Dendritic cell treated with granulocyte-macrophage colony-stimulating factor and Interleukin-4, amounts not matched to agents 40 ng/mL and 50 ng/mL, for 4 days (primary cell): Measurements from ENCODE around the gene ROBO1.
"Not testable (repeated sequence)": the region's sequence is repeated elsewhere in the genome, so short reads cannot be mapped to it uniquely, and the experiment has no call there.

ENCODE experiments used
- H3K27ac Mint-ChIP-seq: one replicate; pipeline ENCODE4 v1.8.0; 2022; ENCODE audit warnings: mild to moderate bottlenecking, mixed read lengths
- H3K27me3 Mint-ChIP-seq: one replicate; pipeline ENCODE4 v1.8.0; 2022; ENCODE audit warnings: mild to moderate bottlenecking, mixed read lengths
- H3K36me3 Mint-ChIP-seq: one replicate; pipeline ENCODE4 v1.8.0; 2022; ENCODE audit warnings: low read depth, mixed read lengths
- H3K4me1 Mint-ChIP-seq: one replicate; pipeline ENCODE4 v1.8.0; 2022; ENCODE audit warnings: low read depth, mixed read lengths
- H3K4me3 Mint-ChIP-seq: one replicate; pipeline ENCODE4 v1.8.0; 2022; ENCODE audit warnings: mild to moderate bottlenecking, moderate library complexity, mixed read lengths
- H3K9me3 Mint-ChIP-seq: one replicate; pipeline ENCODE4 v1.8.0; 2022; ENCODE audit warnings: mixed read lengths
- intact Hi-C: fragments of 100-400 bp; cut with micrococcal nuclease; formaldehyde crosslinking; loops from one replicate; pipeline ENCODE4 v1.15.0; 2022

Gene ROBO1

GRCh38 chr3:78792212-78792611 is 975.6 kb downstream of the ROBO1 start:
- no peaks in the 10 kb centered on the region for H3K4me1 Mint-ChIP-seq
- H3K27me3 Mint-ChIP-seq: no peaks in the 10 kb centered on the region
- H3K4me3 Mint-ChIP-seq: no peak overlapping the region
- intact Hi-C loops: no loop called here
- H3K27ac Mint-ChIP-seq: no peak overlapping the region
- no peaks in the 10 kb centered on the region for H3K9me3 Mint-ChIP-seq
- no peaks in the 10 kb centered on the region for H3K36me3 Mint-ChIP-seq

DNA sequence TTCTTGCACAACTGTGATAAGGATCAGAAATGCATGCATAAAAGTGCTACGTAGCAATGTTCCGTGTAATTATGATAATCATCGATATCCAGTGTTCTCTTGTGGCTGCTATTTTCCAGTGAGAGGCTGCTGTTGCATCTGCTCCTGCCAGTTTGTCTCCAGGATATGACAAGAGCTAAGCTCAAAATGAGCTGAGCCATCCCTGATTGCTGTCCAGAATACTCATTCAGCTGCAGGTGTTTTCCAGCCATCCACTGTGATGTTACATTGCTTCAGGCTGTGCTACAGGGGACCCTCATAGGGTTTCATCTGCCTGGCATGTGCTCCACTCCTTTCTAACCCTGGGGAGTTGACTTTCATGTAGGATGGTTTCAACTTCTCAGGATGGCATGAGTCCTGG is 976.0 kb downstream of the ROBO1 start:
- no peak overlapping the region for H3K27ac Mint-ChIP-seq
- no peaks in the 10 kb centered on the region for H3K36me3 Mint-ChIP-seq
- no peaks in the 10 kb centered on the region for H3K27me3 Mint-ChIP-seq
- H3K9me3 Mint-ChIP-seq: no peaks in the 10 kb centered on the region
- H3K4me1 Mint-ChIP-seq: no peaks in the 10 kb centered on the region
- no peak overlapping the region for H3K4me3 Mint-ChIP-seq
- intact Hi-C loops: no loop called here

DNA sequence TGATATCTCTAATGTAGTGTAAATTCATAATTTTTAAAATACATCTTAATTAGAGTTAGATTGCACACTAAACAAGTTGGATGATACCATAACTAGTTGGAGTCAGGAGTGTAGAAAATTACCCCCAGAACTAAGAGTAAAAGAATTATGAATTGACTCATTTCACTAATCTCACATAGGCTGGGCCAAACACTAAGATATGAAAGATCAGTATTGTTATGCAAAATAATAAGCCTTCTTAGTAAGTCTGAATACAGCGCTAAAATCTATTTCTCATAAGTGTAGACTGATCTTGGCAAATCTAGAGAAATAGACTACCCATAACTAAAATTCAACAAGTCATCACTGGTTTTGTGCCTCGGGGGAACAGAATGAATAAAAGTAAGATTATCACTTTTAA is 979.0 kb downstream of the ROBO1 start:
- Mint-ChIP-seq H3K36me3 (no peaks in the 10 kb centered on the region), H3K9me3 (no peaks in the 10 kb centered on the region), H3K27me3 (no peaks in the 10 kb centered on the region), H3K27ac (no peak overlapping the region), H3K4me3 (no peak overlapping the region), H3K4me1 (no peaks in the 10 kb centered on the region)
- intact Hi-C loops: no loop called here

GRCh38 chr3:78785004-78785403 is 982.8 kb downstream of the ROBO1 start:
- H3K36me3 Mint-ChIP-seq: no peaks in the 10 kb centered on the region
- H3K4me1 Mint-ChIP-seq: no peaks in the 10 kb centered on the region
- H3K9me3 Mint-ChIP-seq: peaks cover 12% of the 10 kb centered on the region
- H3K4me3 Mint-ChIP-seq: no peak overlapping the region
- H3K27me3 Mint-ChIP-seq: no peaks in the 10 kb centered on the region
- intact Hi-C loops: no loop called here
- H3K27ac Mint-ChIP-seq: no peak overlapping the region

DNA sequence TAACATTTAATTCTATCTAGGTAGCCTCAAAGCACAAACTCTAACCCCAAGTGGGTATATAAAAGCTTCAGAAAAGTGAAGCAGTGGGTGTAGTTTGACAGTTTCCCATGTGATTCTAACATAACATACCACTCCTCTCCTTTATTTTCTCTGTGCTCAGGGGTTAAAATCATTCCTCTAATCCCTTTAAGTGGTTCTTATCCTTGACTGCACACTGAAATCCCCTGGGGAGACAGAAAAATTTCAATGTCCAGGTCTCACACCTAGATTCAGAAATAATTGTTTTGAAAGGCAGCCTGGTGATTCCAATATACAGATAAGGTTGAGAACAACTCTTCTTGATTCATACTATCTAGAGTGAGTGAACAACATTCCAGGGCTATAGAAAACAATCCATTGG is 986.4 kb downstream of the ROBO1 start:
- Mint-ChIP-seq H3K36me3 (no peaks in the 10 kb centered on the region), H3K4me1 (no peaks in the 10 kb centered on the region), H3K4me3 (no peak overlapping the region), H3K9me3 (peaks cover 25% of the 10 kb centered on the region), H3K27ac (no peak overlapping the region), H3K27me3 (no peaks in the 10 kb centered on the region)
- intact Hi-C loops: no loop called here

DNA sequence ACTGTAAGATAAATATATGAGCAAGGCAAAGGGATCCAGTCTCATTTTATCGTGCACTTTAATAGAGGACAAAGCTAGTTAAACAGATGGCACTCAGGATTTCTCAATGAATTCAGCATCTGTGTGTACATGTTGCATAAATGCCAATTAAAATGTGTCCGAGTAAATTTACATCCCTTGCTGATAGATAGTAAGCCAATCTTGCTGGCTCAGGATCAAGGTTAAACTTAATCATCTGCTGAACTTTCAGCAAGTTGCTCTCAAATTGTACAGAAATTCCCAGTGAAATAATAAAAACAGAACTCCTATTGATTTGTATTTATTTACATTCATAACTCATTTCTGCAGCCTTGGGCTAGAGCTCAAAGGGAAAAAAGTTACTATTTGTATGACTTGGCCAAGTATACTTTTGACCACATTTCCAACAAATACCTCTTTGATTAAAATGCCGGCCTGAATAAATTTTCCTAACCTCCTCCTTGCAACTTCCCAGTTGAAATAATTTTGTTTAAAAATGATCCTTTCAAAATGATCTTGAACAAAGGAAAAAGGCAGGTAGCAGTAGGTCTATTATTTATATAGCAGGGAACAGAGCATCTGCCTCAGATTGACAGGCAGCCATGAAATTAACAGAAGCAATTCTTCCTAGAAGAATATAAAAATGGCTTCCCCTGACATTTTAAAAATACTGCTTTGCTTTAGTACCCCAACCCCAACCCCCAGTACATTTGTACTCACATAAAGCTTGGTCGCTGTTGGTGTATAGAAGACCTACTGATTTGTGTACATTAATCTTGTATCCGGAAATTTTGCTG is 1001.9 kb downstream of the ROBO1 start:
- no peak overlapping the region for H3K4me3 Mint-ChIP-seq
- no peaks in the 10 kb centered on the region for H3K27me3 Mint-ChIP-seq
- H3K36me3 Mint-ChIP-seq: no peaks in the 10 kb centered on the region
- peaks cover 24% of the 10 kb centered on the region for H3K9me3 Mint-ChIP-seq
- H3K4me1 Mint-ChIP-seq: no peaks in the 10 kb centered on the region
- intact Hi-C loops: no loop called here
- H3K27ac Mint-ChIP-seq: no peak overlapping the region

GRCh38 chr3:78764634-78765033 is 1003.2 kb downstream of the ROBO1 start:
- H3K27me3 Mint-ChIP-seq: no peaks in the 10 kb centered on the region
- H3K4me1 Mint-ChIP-seq: no peaks in the 10 kb centered on the region
- no peak overlapping the region for H3K27ac Mint-ChIP-seq
- no peaks in the 10 kb centered on the region for H3K36me3 Mint-ChIP-seq
- peaks cover 17% of the 10 kb centered on the region for H3K9me3 Mint-ChIP-seq
- H3K4me3 Mint-ChIP-seq: no peak overlapping the region
- intact Hi-C loops: no loop called here

GRCh38 chr3:78762121-78762520 is 1005.7 kb downstream of the ROBO1 start:
- H3K9me3 Mint-ChIP-seq: no peaks in the 10 kb centered on the region
- H3K27ac Mint-ChIP-seq: no peak overlapping the region
- no peak overlapping the region for H3K4me3 Mint-ChIP-seq
- no peaks in the 10 kb centered on the region for H3K27me3 Mint-ChIP-seq
- no peaks in the 10 kb centered on the region for H3K4me1 Mint-ChIP-seq
- no peaks in the 10 kb centered on the region for H3K36me3 Mint-ChIP-seq
- intact Hi-C loops: no loop called here

DNA sequence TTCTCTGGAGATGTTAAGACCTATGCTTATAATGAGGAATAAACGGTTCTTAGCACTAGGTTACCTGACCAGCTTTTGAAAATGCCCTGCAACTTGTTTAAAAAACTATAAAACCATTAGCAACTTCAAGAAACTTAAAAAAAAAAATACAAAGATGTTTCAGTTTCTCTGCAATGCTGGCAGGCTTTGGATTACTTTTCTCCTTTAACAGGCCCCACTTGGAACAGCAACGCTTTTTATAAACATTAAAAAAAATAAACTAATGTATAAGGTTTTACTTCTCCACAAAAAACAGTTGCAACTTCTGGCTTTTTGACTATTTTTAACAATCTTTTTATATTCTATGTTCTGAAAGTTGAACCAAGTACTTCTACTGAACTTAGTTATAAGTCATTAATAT is 1006.7 kb downstream of the ROBO1 start:
- no peaks in the 10 kb centered on the region for H3K4me1 Mint-ChIP-seq
- no peak overlapping the region for H3K4me3 Mint-ChIP-seq
- H3K36me3 Mint-ChIP-seq: no peaks in the 10 kb centered on the region
- no peaks in the 10 kb centered on the region for H3K9me3 Mint-ChIP-seq
- H3K27ac Mint-ChIP-seq: no peak overlapping the region
- intact Hi-C loops: no loop called here
- no peaks in the 10 kb centered on the region for H3K27me3 Mint-ChIP-seq

GRCh38 chr3:78757731-78758130 is 1010.1 kb downstream of the ROBO1 start:
- Mint-ChIP-seq H3K27ac (no peak overlapping the region), H3K9me3 (no peaks in the 10 kb centered on the region), H3K4me3 (no peak overlapping the region), H3K36me3 (no peaks in the 10 kb centered on the region), H3K27me3 (no peaks in the 10 kb centered on the region), H3K4me1 (no peaks in the 10 kb centered on the region)
- intact Hi-C loops: no loop called here

DNA sequence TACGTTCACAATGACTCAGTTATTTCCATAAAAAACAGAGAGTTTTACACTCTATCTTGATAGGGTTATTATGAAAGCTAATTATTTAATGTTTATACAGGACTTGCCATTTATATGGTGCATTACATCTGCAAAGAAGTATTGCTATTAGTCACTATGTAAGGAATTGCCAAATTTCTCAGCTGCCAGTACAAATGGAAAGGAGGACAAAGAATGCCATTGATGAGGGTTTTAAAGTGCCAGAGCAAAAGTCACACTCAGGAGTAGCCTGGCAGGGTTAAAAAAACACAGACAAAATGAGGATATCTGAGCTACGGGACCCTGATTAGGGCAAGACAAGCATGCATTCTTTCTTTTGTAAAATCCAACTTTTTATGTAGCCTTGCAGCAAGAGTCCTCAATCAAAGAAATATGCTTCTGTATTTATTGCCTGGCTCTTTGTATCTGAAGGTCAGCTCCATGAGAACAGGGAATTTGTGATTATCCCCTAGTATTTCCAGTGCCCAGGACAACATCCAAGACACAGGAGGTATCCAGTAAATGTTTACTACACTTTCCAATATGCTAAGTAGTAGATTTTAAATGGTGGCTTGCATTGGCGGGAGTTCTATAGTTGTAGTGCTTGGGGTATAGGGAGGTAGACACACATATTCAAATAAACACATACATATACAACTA is 1013.6 kb downstream of the ROBO1 start:
- Mint-ChIP-seq H3K27ac (no peak overlapping the region), H3K4me1 (no peaks in the 10 kb centered on the region), H3K4me3 (no peak overlapping the region), H3K9me3 (no peaks in the 10 kb centered on the region), H3K36me3 (no peaks in the 10 kb centered on the region), H3K27me3 (no peaks in the 10 kb centered on the region)
- intact Hi-C loops: no loop called here

GRCh38 chr3:78751266-78751665 is 1016.5 kb downstream of the ROBO1 start:
- H3K9me3 Mint-ChIP-seq: no peaks in the 10 kb centered on the region
- no peak overlapping the region for H3K27ac Mint-ChIP-seq
- no peaks in the 10 kb centered on the region for H3K36me3 Mint-ChIP-seq
- no peak overlapping the region for H3K4me3 Mint-ChIP-seq
- intact Hi-C loops: no loop called here
- no peaks in the 10 kb centered on the region for H3K27me3 Mint-ChIP-seq
- no peaks in the 10 kb centered on the region for H3K4me1 Mint-ChIP-seq

DNA sequence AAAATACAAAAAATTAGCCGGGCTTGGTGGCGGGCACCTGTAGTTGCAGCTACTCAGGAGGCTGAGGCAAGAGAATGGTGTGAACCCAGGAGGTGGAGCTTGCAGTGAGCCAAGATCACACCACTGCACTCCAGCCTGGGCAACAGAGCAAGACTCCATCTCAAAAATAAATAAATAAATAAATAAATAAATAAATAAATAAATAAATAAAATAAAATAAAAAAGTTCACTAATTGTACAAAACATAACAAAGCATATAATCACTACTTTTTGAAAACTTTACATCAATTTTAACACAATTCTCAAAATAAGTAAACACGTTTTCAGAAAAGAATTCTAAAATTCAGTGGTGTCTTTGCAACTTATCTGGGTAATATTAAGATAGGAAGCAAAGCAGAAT is 1017.5 kb downstream of the ROBO1 start:
- H3K27me3 Mint-ChIP-seq, H3K27ac Mint-ChIP-seq, H3K4me3 Mint-ChIP-seq, H3K36me3 Mint-ChIP-seq, H3K9me3 Mint-ChIP-seq, H3K4me1 Mint-ChIP-seq, intact Hi-C loops: not testable (repeated sequence)

- intact Hi-C loops: no loop called here
- H3K36me3 Mint-ChIP-seq: no peaks in the 10 kb centered on the region
- H3K27me3 Mint-ChIP-seq: no peaks in the 10 kb centered on the region
- no peak overlapping the region for H3K4me3 Mint-ChIP-seq
- H3K9me3 Mint-ChIP-seq: no peaks in the 10 kb centered on the region
- no peak overlapping the region for H3K27ac Mint-ChIP-seq
- no peaks in the 10 kb centered on the region for H3K4me1 Mint-ChIP-seq
Observed at GRCh38 chr3:78749056-78749455, 1018.7 kb downstream of the ROBO1 start.

GRCh38 chr3:78745847-78746246 is 1022.0 kb downstream of the ROBO1 start:
- no peaks in the 10 kb centered on the region for H3K36me3 Mint-ChIP-seq
- H3K27me3 Mint-ChIP-seq: no peaks in the 10 kb centered on the region
- no peak overlapping the region for H3K27ac Mint-ChIP-seq
- H3K4me3 Mint-ChIP-seq: no peak overlapping the region
- no peaks in the 10 kb centered on the region for H3K9me3 Mint-ChIP-seq
- intact Hi-C loops: no loop called here
- no peaks in the 10 kb centered on the region for H3K4me1 Mint-ChIP-seq
